Superior temporal gyrus (tissue), 1 donor: Measurements from ENCODE around the gene GPR142.
A peak's percentile ranks its signal among the peaks of the same experiment; 100 is the strongest.

Source experiments
- DNase-seq: peaks from one replicate; pipeline ENCODE4 v3.0.0-alpha.2; 2016; ENCODE audit errors: extremely low spot score

GPR142 gene

DNA sequence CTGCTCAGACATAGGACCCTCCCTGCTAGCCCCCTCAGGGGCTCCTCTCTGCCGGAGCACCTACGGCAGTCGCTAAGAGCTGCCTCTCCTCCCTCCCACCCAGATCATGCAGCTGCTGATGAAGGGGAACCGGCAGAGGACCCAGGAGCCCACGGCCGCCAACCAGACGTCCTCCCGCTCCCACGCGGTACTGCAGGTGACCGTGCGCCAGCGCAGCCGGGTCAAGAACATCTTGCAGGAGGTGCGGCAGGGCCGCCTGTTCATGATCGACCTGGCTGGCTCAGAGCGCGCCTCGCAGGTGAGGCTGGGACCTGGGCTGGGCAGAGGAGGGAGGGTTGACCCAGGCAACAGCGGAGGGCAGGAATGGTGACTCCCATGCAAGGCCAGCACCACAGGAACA, 22.6 kb upstream of the GPR142 start:
- DNase-seq: no peak

DNA sequence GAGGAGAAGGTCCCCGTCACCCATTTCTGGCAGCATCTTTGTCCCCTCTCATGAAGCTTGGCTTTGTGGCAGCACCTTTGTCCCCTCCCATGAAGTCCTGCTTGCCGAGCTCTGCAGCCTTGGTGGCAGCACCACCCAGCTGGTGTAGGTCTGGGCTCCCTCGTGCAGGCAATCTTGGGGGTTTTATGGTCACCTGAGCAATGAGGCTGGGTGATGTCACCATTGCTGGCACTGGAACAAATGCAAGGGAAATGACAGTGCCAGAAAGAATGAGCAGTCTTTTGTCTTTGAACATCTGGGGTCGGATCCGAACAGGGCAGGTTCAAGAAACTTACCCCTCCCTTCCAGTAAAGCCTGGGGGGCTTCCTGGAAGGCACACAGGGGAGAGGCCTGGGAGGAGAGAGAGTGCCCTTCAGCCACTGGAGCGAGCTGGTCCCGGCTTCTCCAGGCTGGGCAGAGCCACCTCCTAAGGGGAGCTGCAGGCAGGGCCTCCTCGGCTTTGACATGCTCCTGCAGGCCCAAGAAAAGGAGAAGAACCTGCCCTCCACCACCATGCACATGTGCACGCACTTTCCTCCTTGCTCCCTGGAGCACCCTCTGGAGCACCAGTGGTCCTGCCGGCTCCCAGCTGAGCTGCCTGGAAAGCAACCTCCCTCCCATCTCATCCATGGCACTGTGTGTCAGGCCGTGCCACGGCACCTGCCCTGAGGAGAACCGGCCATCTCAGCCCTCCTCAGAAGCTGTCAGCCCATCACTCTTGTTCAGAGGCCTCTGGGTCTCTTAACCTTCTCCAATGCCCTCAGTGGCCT, 21.7 kb upstream of the GPR142 start:
- no peak for DNase-seq

DNA sequence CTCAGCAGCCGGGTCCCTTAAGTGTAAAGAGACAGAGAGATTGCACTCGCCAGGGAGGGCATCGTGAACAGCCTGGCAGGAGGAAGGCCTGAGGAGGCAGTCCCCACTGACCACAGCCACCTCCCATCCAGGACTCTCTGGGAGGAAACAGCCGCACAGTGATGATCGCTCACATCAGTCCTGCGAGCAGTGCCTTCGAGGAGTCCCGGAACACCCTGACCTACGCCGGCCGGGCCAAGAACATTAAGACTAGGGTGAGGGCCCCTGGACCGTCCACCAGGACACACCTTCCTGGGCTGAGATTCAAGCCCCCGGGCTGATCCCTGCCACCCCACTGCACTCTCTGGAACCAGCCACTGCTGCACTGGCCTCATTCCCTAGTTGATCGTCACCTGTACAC, 19.7 kb upstream of the GPR142 start:
- no peak for DNase-seq

DNA sequence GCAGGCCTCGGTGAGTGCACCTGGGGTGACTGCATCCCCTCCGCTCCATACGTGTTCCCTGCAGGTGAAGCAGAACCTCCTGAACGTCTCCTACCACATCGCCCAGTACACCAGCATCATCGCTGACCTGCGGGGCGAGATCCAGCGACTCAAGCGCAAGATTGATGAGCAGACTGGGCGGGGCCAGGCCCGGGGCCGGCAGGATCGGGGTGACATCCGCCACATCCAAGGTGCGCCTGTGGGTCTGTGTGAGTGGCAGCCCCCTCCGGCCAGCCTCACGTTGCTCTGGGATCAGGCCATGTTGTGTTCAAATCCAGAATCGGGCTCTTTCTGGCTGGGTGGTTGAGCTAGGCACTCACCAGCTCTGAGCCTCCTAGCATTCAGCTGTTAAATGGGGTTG, 18.2 kb upstream of the GPR142 start:
- DNase-seq: no peak

DNA sequence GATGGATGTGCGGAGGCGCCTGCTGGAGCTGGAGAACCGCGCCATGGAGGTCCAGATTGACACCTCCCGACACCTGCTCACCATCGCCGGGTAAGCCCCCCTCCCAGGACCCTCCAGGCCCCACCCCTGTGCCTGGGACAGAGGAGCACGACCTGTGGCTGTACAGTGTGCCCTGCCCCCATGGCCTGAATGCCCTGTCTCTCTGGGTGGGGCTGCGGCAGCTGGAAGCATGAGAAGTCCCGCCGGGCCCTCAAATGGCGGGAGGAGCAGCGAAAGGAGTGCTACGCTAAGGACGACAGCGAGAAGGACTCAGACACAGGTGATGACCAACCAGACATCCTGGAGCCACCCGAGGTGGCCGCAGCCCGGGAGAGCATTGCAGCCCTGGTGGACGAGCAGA, 16.8 kb upstream of the GPR142 start:
- DNase-seq: no peak

DNA sequence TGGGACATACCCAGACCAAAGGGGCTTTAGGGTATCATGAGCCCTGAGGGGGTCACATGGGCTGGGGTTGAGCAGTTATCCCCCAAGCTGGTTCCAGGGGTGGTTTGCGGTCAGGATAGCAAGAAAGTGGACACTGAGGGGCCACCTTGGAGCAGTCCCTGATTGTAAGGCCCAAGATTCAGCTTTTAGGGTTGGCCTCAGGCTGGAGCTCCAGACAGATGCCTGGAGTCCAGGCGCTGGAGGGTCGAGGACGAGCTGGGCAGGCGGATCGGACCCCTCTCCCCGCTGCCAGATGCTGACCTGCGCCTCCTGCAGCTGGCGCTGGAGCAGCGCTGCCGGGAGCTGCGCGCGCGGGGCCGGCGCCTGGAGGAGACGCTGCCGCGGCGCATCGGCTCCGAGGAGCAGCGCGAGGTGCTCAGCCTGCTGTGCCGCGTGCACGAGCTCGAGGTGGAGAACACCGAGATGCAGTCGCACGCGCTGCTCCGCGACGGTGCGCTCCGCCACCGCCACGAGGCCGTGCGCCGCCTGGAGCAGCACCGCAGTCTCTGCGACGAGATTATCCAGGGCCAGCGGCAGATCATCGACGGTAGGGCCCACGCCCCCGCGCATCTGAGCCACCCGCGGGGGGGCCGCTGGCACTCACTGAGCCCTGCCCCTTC, 15.6 kb upstream of the GPR142 start:
- DNase-seq: no peak

DNA sequence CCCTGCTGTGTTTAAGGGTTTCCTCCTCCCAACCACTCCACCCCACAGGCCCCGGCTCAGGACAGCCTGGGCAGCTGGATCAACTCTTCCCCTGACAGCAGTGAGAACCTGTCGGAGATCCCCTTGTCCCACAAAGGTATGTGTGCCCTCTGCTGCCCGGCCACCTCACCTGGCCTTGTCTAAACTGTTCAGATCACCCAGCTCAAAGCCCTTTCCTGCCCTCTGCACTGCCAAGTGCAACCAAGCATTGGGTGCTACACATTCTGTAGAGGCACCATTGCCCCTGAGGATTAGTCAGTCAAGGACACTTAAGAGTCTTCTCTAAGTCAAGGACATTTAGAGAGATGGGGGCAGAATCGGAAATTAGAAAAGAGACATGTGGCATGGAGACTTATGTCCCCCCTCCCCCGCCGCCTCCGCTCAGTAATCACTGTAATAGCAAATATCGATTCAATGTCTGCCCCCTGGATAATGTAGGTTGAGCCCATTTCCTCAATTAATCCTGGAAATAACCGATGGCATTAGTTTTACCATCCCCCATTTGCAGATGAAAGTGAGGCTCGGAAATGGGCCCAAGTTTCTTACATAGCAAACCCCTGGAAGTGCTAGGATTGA, 13.8 kb upstream of the GPR142 start:
- DNase-seq: no peak

DNA sequence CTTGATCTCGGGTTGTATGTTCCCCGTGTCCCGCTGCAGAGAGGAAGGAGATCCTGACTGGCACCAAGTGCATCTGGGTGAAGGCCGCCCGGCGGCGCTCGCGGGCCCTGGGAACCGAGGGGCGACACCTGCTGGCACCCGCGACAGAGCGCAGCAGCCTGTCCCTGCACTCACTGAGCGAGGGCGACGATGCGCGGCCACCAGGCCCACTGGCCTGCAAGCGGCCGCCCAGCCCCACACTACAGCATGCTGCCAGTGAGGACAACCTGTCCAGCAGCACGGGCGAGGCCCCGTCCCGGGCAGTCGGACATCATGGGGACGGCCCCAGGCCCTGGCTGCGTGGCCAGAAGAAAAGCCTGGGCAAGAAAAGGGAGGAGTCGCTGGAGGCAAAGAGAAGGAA, 13.2 kb upstream of the GPR142 start:
- DNase-seq: peak; percentile 38

DNA sequence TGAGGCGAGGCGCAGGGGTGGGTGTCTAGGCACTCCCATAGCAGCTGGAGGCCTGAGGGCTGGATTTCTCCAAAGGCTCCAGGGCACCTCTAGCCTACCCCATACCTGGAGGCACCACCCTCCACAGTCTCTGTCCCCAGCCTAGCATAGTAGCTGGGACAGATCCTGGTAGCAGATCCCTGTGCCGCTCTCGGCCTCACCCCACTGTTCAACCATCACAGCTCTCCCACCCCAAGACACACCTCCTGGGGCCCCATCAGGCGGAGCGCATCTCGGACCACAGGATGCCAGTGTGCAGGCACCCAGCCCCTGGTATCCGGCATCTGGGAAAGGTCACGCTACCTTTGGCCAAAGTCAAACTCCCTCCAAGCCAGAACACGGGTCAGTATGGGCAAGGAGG, 12.7 kb upstream of the GPR142 start:
- DNase-seq: no peak

DNA sequence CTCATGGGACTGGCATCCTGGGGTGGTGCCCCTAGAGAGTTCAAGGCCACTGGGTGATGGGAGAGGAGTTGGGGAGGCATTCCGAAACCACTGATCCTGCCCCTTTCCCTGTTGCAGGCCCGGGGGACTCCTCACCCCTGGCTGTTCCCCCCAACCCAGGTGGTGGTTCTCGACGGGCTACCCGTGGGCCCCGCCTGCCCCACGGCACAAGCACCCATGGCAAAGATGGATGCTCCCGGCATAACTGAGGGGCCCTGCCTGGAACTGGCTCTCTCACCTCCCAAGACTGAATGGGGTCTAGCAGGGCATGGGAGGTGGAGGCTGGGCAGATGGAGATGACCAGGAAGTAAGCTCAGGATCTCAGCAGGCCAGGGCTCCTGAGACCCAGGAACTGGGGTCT, 12.2 kb upstream of the GPR142 start:
- DNase-seq: no peak

DNA sequence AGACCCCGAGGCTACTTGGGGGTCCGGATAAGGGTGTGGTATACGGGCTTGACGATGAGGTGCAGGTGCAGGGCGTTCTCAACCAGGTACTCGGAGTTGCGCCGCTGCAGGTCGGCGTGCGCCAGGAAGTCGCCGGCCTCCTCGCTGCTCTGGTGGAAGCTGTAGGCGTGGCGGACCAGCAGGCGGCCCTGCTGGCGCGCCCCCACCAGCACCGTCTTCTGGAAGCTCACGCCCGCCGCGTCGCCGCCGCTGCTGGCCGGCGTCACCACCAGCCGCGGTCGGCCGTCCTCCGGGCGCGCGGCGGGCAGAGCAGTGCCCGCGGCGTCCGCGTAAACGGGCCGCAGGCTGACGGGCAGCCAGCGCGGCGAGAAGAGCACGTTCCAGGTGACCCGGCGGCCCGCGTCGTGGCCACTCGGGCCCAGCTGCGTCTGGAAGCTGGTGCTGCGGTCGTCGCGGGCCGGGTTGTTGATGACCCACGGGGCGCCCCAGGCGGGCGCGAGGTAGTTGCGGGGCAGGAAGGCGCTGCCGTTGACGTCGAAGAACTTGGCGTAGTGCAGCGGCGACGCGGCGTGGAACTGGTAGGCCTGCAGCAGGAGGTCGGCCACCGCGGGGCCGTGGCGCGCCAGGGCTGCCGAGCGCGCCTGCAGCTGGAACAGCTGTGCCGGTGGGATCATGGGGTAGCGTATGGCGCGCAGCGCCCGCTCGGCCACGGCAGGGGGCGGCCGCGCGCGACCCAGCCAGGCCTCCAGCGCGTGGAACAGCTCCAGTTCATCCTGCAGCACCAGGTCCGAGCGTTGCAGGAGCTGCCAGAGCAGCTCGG, 10.4 kb upstream of the GPR142 start:
- no peak for DNase-seq

DNA sequence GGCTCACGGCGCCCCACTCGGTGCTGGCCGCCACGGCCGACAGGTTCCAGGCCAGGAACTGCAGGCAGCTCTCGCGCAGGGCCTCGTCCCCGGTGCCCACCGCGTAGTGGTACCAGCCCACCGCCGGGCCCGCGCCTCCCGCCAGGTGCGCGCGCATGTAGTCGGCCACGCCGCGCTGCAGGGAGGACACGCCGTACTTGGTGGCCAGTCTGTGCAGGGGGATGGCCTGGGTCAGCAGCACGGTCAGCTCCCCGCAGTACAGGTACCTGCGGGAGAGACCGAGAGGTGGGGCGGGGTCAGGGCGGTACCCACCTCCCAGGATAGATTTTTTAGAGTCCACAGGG, 9.9 kb upstream of the GPR142 start:
- no peak for DNase-seq

DNA sequence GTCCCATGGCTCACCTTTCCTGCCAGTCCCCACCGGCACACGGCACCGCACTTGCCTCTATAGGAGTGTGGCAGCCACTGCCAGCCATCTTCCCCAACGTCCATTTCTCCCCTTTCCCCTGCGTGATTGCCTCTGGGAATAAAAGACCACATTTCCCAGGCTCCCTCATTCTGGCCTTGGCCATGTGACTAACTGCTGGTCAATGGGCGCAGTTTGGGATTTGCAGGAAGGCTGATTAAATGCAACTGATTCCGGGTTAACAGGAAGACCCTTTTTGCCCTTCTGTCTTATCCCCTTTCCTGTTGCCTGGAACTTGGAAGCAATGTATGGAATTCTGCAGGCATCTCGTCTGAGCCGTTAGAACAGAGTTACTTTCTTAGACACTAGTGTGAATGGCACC, 8.6 kb upstream of the GPR142 start:
- no peak for DNase-seq

DNA sequence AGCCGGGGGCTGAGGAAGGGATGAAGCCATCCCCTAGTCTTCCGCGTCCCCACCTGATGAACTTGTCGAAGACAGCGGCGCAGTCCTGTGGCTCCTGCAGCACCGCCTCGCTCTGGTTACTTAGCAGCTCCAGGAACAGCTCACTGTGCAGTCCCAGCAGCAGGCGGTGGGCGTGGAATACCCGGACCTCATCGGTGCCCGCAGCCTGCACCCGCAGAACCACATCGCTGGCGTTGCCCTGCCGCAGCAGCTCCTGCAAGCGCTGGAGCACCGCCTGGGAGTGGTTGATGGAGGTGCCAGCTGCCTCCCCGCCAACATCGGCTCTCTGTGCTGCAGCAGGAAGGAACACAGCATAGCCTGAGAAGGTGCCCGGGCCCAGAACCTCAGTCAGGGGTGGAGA, 7.4 kb upstream of the GPR142 start:
- no peak for DNase-seq

DNA sequence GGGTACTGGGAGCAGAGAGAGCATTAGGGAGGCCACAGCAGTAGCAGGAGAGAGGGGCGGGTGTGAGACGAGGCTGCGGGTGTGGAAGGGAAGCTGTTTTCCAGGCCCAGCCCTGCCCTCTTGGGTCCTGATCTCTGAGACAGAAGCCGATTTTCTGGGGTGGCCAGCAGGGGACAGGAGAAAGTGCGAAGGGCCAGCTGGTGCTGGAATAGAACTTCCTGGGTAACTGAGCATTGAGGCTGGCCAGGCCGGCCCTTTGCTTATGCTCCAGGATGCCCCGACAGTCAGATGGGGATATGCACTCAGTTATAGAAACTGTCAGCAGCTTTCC, 6.4 kb upstream of the GPR142 start:
- DNase-seq: no peak

DNA sequence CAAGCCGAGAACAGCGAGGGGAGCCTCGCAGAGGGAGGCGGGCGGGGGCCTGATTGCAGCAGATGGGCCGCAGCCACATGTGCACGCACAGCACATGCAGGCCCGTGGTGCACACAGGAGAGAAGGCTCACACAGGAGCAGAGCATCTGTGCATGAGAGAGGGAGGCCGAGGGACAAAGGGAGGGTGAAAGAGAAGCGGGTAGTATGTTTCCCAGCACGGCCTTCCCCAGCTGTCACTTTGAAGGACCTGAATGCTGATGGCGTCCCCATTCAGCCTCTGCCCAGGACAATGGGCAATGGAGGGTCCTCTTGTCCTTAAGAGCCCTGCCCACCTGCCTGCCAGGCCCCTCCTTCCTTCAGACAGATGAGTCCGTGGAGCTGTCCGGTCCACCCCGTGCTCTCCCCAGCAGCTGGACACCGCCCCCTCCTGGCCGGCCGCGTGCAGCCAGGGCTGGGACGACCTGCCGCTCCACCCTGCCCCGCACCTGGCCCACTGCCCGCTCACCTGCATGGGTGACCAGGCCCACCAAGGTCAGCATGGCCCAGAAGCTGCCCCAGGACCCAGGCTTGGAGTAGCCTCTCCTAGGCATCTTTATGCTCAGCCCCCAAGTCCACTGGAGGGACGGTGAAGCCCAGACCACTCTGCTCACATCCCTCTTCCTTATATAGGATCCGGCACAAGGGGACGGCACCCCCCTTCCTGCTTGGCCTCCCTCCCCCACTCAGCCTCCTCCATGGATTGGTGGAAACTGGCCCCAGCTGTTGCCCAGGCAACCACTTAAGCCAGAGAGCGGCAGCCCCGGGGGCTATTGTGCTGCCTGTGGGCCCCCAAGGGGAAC, 5.9 kb upstream of the GPR142 start, which contains the start of gene BTBD17:
BTBD17 (minus strand) TSS at position 639 of the 839 bp plus-strand sequence; CDS start at position 590, 49 bp downstream.
- peak; percentile 73 for DNase-seq

DNA sequence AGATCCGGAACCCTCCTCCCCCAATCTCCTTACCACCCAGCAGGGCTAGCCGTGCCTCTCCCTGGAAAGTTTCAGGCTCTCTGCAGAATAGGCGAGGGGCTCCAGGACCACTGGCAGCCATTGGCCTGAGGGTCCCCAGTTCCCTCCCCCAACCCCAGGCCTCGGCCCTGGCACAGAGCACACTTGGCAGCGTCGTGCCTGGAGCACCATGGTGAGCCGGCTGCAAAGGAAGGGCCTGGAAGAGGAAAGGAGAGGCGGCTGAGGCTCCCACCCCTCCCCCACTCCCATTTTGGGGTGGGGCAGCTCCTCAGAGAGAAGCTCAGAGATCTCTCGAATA, 5.3 kb upstream of the GPR142 start:
- DNase-seq: no peak

DNA sequence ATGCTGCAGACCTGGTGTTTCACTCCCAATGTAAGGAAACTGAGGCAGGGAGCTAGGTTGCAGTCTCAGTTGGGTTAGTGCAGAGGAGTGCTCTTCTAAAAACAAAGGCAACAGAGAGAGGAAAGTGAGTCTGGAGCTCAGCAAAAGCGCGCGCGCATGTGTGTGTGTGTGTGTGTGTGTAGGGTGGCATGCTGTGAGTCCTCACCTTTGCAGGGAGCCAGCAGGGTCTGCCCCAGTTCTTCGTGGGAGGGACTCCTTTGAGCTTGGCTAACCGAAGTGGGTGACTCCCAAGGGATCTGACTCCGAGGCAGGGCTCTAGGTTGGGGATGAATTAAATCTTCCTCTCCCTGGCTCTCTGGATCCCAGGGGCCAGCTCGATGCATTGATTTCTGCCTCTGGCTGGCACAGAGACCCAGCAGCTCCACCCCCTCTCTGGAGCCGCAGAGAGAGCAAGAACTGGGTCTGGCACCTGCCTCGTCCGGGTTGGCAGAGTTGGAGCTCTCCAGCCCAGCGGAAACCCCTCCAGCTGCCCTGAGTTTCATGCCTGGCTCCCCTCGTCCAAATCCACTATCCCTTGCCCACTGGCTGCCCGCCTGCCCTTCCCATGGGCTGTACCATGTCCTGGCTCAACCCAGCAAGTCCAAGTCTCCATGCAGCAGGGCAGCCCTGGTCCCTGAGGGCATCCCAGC, 4.4 kb upstream of the GPR142 start:
- DNase-seq: peak; percentile 29

DNA sequence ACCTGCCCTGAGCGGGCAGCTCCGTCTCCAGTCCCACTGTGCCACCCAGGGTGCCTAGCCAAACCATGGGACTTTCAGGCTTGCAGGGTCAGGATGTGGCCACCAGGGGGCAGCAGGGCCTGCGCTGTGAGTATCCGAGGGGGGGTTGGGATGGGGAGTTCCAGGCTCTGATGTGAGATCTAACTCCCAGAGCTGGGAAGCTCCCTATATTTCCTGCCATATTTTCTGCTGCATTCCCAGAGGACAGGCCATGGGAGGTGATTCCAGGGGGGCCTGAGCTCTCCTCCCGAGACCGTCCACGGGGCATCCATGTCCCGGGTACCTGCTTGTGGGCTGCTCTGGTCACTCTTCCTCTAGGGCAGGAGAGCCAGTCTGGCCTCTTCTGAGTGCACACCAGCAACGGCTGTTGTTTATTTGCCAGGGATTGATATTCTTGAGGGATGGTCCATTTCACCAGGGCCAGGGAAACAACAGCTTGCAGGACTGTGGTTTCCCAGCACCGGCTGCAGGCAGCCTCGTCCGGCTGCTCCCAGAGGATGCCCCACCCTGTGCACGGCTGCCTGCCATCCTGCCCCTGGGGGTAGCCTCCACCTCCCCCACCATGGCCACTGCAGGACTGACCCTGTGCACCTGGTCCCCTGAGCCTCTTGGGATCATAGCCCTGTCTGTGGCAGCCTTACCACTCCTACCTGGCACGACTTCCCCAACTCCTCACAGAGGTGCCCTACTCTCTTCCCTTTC, 1.2 kb downstream of the GPR142 start:
- peak; percentile 87 for DNase-seq

DNA sequence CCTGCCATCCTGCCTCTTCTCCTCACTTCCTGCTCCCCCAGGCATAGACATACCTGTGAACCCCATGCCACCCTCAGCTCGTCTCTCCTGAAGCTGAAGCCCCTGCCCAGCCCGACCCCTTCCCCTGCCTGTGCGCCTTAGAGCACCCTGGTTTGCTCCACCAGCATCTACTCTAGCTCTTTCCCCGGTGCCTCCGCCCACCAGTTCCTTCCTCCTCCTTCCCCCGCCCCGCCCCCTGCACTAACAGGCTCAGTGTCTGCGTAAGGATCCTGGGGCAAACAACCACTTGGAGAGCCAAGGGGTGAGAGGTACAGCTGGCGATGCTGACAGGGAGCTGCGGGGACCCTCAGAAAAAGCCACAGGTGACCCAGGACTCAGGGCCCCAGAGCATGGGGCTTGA, 1.9 kb downstream of the GPR142 start:
- DNase-seq: no peak
